ENCODE measurements around the gene MRPL45. TPM values are rescaled to one million over a fixed set of nuclear protein-coding genes. Genes with fewer than 3 reads are reported as not detected.
"Not testable (repeated sequence)": the region's sequence is repeated elsewhere in the genome, so short reads cannot be mapped to it uniquely, and the experiment has no call there.

Gene MRPL45
- total RNA-seq, 1 donor from 2014 or later: 47.1 TPM

- H3K4me1 Mint-ChIP-seq (ENCODE audit: unreplicated experiment); H3K4me3 Mint-ChIP-seq; H3K9me3 Mint-ChIP-seq; DNase-seq (ENCODE audit: extremely low spot score, unreplicated experiment); H3K27me3 Mint-ChIP-seq; H3K36me3 Mint-ChIP-seq: not testable (repeated sequence)
- H3K27ac Mint-ChIP-seq: peak overlapping the region; percentile 77
- peak; percentile 60 for TF ChIP-seq CTCF (conservative IDR thresholded peaks at IDR 0.05)
These were observed 8.6 kb upstream of the MRPL45 start for GRCh38 chr17:38288217-38288827.

GRCh38 chr17:38289760-38290159 is 7.2 kb upstream of the MRPL45 start:
- H3K4me1 Mint-ChIP-seq (ENCODE audit: unreplicated experiment); H3K27me3 Mint-ChIP-seq; H3K27ac Mint-ChIP-seq; H3K9me3 Mint-ChIP-seq; H3K4me3 Mint-ChIP-seq; H3K36me3 Mint-ChIP-seq; DNase-seq (ENCODE audit: extremely low spot score, unreplicated experiment): not testable (repeated sequence)

- peak overlapping the region; percentile 6 for H3K27ac Mint-ChIP-seq
- H3K27me3 Mint-ChIP-seq, H3K9me3 Mint-ChIP-seq: not testable (repeated sequence)
These were observed 1.2 kb upstream of the MRPL45 start for GRCh38 chr17:38295602-38296365.

GRCh38 chr17:38315497-38315896 is 18.5 kb downstream of the MRPL45 start:
- H3K4me3 Mint-ChIP-seq: no peak overlapping the region
- TF ChIP-seq CTCF (conservative IDR thresholded peaks at IDR 0.05): no peak
- H3K36me3 Mint-ChIP-seq: peaks cover 26% of the 10 kb centered on the region
- H3K27me3 Mint-ChIP-seq: no peaks in the 10 kb centered on the region
- no peaks in the 10 kb centered on the region for H3K9me3 Mint-ChIP-seq
- no peak for DNase-seq (ENCODE audit: extremely low spot score, unreplicated experiment)
- H3K4me1 Mint-ChIP-seq (ENCODE audit: unreplicated experiment): no peaks in the 10 kb centered on the region
- H3K27ac Mint-ChIP-seq: no peak overlapping the region

More at GRCh38 chr17:38295602-38296365, 1.2 kb upstream of the MRPL45 start:
- H3K4me3 Mint-ChIP-seq; DNase-seq (ENCODE audit: extremely low spot score, unreplicated experiment); H3K4me1 Mint-ChIP-seq (ENCODE audit: unreplicated experiment); H3K36me3 Mint-ChIP-seq: not testable (repeated sequence)

GRCh38 chr17:38317081-38317480 is 20.1 kb downstream of the MRPL45 start:
- no peaks in the 10 kb centered on the region for H3K9me3 Mint-ChIP-seq
- no peaks in the 10 kb centered on the region for H3K4me1 Mint-ChIP-seq (ENCODE audit: unreplicated experiment)
- DNase-seq (ENCODE audit: extremely low spot score, unreplicated experiment): no peak
- H3K36me3 Mint-ChIP-seq: peaks cover 33% of the 10 kb centered on the region
- TF ChIP-seq CTCF (conservative IDR thresholded peaks at IDR 0.05): no peak
- H3K4me3 Mint-ChIP-seq: no peak overlapping the region
- H3K27ac Mint-ChIP-seq: no peak overlapping the region
- H3K27me3 Mint-ChIP-seq: no peaks in the 10 kb centered on the region

GRCh38 chr17:38320482-38320881 is 23.5 kb downstream of the MRPL45 start:
- peaks cover 12% of the 10 kb centered on the region for H3K4me1 Mint-ChIP-seq (ENCODE audit: unreplicated experiment)
- peaks cover 27% of the 10 kb centered on the region for H3K36me3 Mint-ChIP-seq
- no peak for DNase-seq (ENCODE audit: extremely low spot score, unreplicated experiment)
- H3K9me3 Mint-ChIP-seq: no peaks in the 10 kb centered on the region
- no peak for TF ChIP-seq CTCF (conservative IDR thresholded peaks at IDR 0.05)
- H3K4me3 Mint-ChIP-seq: peak overlapping the region; percentile 13
- H3K27ac Mint-ChIP-seq: peak overlapping the region; percentile 91
- no peaks in the 10 kb centered on the region for H3K27me3 Mint-ChIP-seq

Data from type B pancreatic cell (in vitro differentiated cells).